Thyroid gland (tissue), 4 donors: ENCODE results near the gene PCBD1. TPM values are rescaled to one million over a fixed set of nuclear protein-coding genes. Genes with fewer than 3 reads are reported as not detected.

Source experiments
- DNase-seq, 2 donors: peaks; one replicate each; pipeline ENCODE4 v3.0.0-alpha.2; 2019
- H3K27ac ChIP-seq, 3 donors: fragments of 200-600 bp; sonication (generic); 1 replicate in 2 of 3; 2 replicates in 1 of 3; pipeline ENCODE4 v1.5.1; 2016 to 2019; ENCODE audit warnings: mild to moderate bottlenecking in 1 of 3, moderate library complexity in 1 of 3
- H3K27me3 ChIP-seq: fragments of 200-600 bp; sonication (generic); one replicate; pipeline ENCODE4 v1.5.1; 2019
- H3K36me3 ChIP-seq, 2 donors: fragments of 200-600 bp; sonication (generic); one replicate each; pipeline ENCODE4 v1.5.1; 2016 to 2019
- H3K4me1 ChIP-seq, 2 donors: fragments of 200-600 bp; sonication (generic); one replicate each; pipeline ENCODE4 v1.5.1; 2017 to 2019
- H3K4me3 ChIP-seq, 3 donors: fragments of 200-600 bp; sonication (generic); replicated peaks in 1 of 3; 1 replicate in 2 of 3; 2 replicates in 1 of 3; pipeline ENCODE4 v1.5.1; 2016; ENCODE audit warnings: mild to moderate bottlenecking in 1 of 3
- H3K9me3 ChIP-seq: fragments of 200-600 bp; sonication (generic); one replicate; pipeline ENCODE4 v1.5.1; 2017
- POLR2A ChIP-seq, 2 donors: fragments of 450-650 bp; IDR thresholded peaks; one replicate each; pipeline ENCODE4 v1.6.1; 2017; ENCODE audit warnings: antibody characterized with exemption in 2 of 2, mild to moderate bottlenecking in 2 of 2, moderate library complexity in 1 of 2
- WGBS, 2 donors: methylation state at CpG; one replicate each; pipeline ENCODE4 v1.1.5; 2017; 5-methylcytosine and 5-hydroxymethylcytosine counted together
- intact Hi-C: fragments of 100-400 bp; cut with DNase I; formaldehyde crosslinking; loops from one replicate; pipeline ENCODE4 v1.15.1; 2023
- total RNA-seq, 4 donors: library from RNA; depleted of rRNA; stranded (reverse); fragments of >200 nt; gene quantifications; one replicate each; pipeline ENCODE4 v1.2.3, GENCODE V29; 2016
- TF ChIP-seq, protein P1 (sequence below), 6 experiments: fragments of 200-600 bp in 3 of 6; fragments of 450-650 bp in 3 of 6; sonication (generic) in 3 of 6; IDR thresholded peaks; one replicate each; pipeline ENCODE4 v1.5.1; 2016 to 2019; ENCODE audit warnings: antibody characterized with exemption in 6 of 6, mild to moderate bottlenecking in 2 of 6, inconsistent platforms in 1 of 6, moderate library complexity in 1 of 6

Gene PCBD1
- total RNA-seq, 4 donors from 2014 or later: 39.4 to 124 (median 86.8) TPM

GRCh38 chr10:70928140-70928539, 39.8 kb upstream of the PCBD1 start:
- Histone ChIP-seq H3K9me3 (no peaks in the 10 kb centered on the region), H3K27me3 (no peaks in the 10 kb centered on the region), H3K27ac (no peak overlapping the region), H3K36me3 (no peaks in the 10 kb centered on the region), H3K4me3 (no peak overlapping the region), H3K4me1 (no peaks in the 10 kb centered on the region)
- no peak for DNase-seq
- TF ChIP-seq POLR2A (IDR thresholded peaks at IDR 0.05): no peak
- TF ChIP-seq, protein P1, sequence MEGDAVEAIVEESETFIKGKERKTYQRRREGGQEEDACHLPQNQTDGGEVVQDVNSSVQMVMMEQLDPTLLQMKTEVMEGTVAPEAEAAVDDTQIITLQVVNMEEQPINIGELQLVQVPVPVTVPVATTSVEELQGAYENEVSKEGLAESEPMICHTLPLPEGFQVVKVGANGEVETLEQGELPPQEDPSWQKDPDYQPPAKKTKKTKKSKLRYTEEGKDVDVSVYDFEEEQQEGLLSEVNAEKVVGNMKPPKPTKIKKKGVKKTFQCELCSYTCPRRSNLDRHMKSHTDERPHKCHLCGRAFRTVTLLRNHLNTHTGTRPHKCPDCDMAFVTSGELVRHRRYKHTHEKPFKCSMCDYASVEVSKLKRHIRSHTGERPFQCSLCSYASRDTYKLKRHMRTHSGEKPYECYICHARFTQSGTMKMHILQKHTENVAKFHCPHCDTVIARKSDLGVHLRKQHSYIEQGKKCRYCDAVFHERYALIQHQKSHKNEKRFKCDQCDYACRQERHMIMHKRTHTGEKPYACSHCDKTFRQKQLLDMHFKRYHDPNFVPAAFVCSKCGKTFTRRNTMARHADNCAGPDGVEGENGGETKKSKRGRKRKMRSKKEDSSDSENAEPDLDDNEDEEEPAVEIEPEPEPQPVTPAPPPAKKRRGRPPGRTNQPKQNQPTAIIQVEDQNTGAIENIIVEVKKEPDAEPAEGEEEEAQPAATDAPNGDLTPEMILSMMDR (IDR thresholded peaks at IDR 0.05): no peak
- intact Hi-C loops: loop anchor here (5.0 kb wide), 1 partner anchor 354 kb away; no protein-coding TSS in a partner anchor
- 75 to 81% methylated on average over 8 of the region's 8 CpGs for WGBS, 2 donors

- DNase-seq: no peak
- no peaks in the 10 kb centered on the region for H3K4me1 ChIP-seq
- TF ChIP-seq POLR2A (IDR thresholded peaks at IDR 0.05): no peak
- TF ChIP-seq, protein P1 (IDR thresholded peaks at IDR 0.05): no peak
- no peaks in the 10 kb centered on the region for H3K36me3 ChIP-seq
- intact Hi-C loops: loop anchor here (5.0 kb wide), 1 partner anchor 355 kb away; no protein-coding TSS in a partner anchor
- H3K4me3 ChIP-seq: no peak overlapping the region
- WGBS, 2 donors: 81 to 84% methylated on average over 13 of the region's 13 CpGs
- no peak overlapping the region for H3K27ac ChIP-seq
- H3K27me3 ChIP-seq: no peaks in the 10 kb centered on the region
- no peaks in the 10 kb centered on the region for H3K9me3 ChIP-seq
Measured at GRCh38 chr10:70927189-70927943, 39.0 kb upstream of the PCBD1 start.

DNA sequence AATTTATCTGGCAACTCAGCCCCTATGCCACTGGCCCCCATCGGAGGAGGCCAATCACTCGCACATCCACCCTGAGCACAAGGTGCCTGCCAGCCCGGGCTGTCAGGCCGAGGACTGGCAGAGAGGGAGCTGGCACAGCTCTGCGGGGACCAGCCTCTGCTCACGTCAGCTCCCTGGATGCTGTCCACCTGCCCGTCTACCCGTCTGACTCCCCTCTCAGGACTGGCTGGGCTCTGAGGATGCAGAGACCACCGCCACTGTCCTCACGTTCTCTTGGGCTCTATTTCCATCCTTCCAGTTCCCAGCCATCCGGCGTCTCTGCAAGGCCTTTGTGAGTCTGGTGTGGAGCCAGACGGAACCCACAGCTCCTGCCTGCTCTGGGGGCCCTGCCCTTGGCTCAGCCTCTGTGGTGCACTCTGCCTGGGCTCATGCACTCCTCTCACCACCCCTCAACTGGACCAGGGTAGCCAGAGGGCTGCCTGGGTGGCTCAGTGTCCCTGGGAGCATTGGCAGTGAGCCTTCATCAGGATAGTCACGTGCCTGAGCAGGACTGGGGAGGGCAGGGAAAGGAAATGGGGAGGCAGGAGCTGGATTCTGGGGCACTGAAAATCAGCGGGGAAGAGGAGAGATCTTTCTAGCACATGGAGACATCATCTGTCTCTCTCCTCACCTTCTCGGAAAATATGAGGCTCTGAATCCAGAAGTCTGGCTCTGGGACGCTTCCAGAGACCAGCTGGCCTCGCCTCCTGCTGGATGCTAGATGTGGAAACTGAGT, 38.0 kb upstream of the PCBD1 start:
- Histone ChIP-seq H3K9me3 (no peaks in the 10 kb centered on the region), H3K4me1 (no peaks in the 10 kb centered on the region), H3K36me3 (no peaks in the 10 kb centered on the region), H3K27ac (no peak overlapping the region), H3K4me3 (no peak overlapping the region), H3K27me3 (no peaks in the 10 kb centered on the region)
- DNase-seq: no peak
- intact Hi-C loops: loop anchor here (5.0 kb wide), 1 partner anchor 356 kb away; no protein-coding TSS in a partner anchor
- WGBS, 2 donors: 79 to 80% methylated on average over 17 of the region's 18 CpGs
- TF ChIP-seq, protein P1 (IDR thresholded peaks at IDR 0.05): no peak
- no peak for TF ChIP-seq POLR2A (IDR thresholded peaks at IDR 0.05)

- TF ChIP-seq, protein P1 (IDR thresholded peaks at IDR 0.05): peak; percentile 65 to 96 (median 77)
- no peak for TF ChIP-seq POLR2A (IDR thresholded peaks at IDR 0.05)
- intact Hi-C loops: loop anchor here (5.0 kb wide), 1 partner anchor 357 kb away; no protein-coding TSS in a partner anchor
Measured at GRCh38 chr10:70925377-70926225, 37.2 kb upstream of the PCBD1 start.

More at GRCh38 chr10:70925377-70926225, 37.2 kb upstream of the PCBD1 start:
- peak; percentile 15 to 27 for DNase-seq
- WGBS, 2 donors: 26 to 32% methylated on average over 18 to 22 of the region's 22 CpGs
- H3K4me3 ChIP-seq: no peak overlapping the region
- no peaks in the 10 kb centered on the region for H3K4me1 ChIP-seq
- no peaks in the 10 kb centered on the region for H3K9me3 ChIP-seq
- H3K36me3 ChIP-seq: no peaks in the 10 kb centered on the region
- no peak overlapping the region for H3K27ac ChIP-seq
- H3K27me3 ChIP-seq: no peaks in the 10 kb centered on the region
